Measurements from ENCODE around the gene TWIST2.

The TWIST2 gene

GRCh38 chr2:238907717-238908173 is 59.9 kb downstream of the TWIST2 start:
- H3K4me3 ChIP-seq (ENCODE audit: control insufficient read depth, low read depth, low read length) = no peak overlapping the region
- DNase-seq (ENCODE audit: low read depth) = no peak
- no peak for TF ChIP-seq CTCF (conservative IDR thresholded peaks at IDR 0.05; ENCODE audit: control insufficient read depth, insufficient read depth, low read depth, low read length)

GRCh38 chr2:238908960-238909951 is 61.4 kb downstream of the TWIST2 start:
- TF ChIP-seq CTCF (conservative IDR thresholded peaks at IDR 0.05; ENCODE audit: control insufficient read depth, insufficient read depth, low read depth, low read length) = no peak
- H3K4me3 ChIP-seq (ENCODE audit: control insufficient read depth, low read depth, low read length) = no peak overlapping the region
- DNase-seq (ENCODE audit: low read depth) = peak; percentile 72

GRCh38 chr2:238910751-238911351 is 63.0 kb downstream of the TWIST2 start:
- no peak for TF ChIP-seq CTCF (conservative IDR thresholded peaks at IDR 0.05; ENCODE audit: control insufficient read depth, insufficient read depth, low read depth, low read length)
- DNase-seq (ENCODE audit: low read depth) = no peak
- no peak overlapping the region for H3K4me3 ChIP-seq (ENCODE audit: control insufficient read depth, low read depth, low read length)

GRCh38 chr2:238911376-238912227 is 63.7 kb downstream of the TWIST2 start:
- TF ChIP-seq CTCF (conservative IDR thresholded peaks at IDR 0.05; ENCODE audit: control insufficient read depth, insufficient read depth, low read depth, low read length) = no peak

DNA sequence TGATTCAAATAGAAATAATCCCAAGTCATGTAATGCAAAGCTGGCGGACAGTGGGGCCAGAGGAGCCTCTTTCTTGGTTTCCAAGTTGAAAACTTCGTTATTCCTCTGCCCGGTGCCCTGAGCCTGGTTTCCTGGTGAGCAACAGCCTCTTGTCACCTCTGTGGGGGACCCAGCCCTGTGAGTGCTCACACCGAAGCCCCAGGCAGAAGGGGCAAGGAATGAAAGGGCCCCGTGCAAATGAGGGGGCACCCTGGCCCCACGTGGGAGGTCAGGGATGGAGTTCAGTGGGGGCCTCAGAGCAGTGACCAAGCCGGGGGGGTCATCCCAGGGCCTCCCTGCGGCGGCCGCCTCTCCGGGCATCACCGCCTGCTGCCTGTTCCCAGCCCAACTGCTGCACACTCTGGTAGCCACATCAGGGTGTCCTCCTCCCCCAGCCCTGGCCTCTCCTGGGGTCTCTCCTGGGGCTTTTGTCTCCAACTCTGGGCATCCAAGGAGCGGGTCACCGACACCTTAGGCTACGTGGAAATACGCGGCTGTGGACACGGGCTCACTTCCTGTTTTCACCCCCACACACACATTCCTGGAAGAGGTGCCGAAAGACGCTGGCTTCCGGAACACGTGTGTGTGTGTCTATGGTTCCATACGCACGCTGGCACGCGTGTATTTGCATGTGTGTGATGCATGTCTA is 64.5 kb downstream of the TWIST2 start:
- H3K4me3 ChIP-seq (ENCODE audit: control insufficient read depth, low read depth, low read length) = no peak overlapping the region
- DNase-seq (ENCODE audit: low read depth) = no peak

More at GRCh38 chr2:238911376-238912227, 63.7 kb downstream of the TWIST2 start:
- H3K4me3 ChIP-seq (ENCODE audit: control insufficient read depth, low read depth, low read length) = no peak overlapping the region
- DNase-seq (ENCODE audit: low read depth) = no peak

More for the DNA sequence above, 64.5 kb downstream of the TWIST2 start:
- no peak for TF ChIP-seq CTCF (conservative IDR thresholded peaks at IDR 0.05; ENCODE audit: control insufficient read depth, insufficient read depth, low read depth, low read length)
